Sigmoid colon (tissue), 4 donors: Measurements from ENCODE around the gene GRIN2D.
"Not testable (repeated sequence)": the region's sequence is repeated elsewhere in the genome, so short reads cannot be mapped to it uniquely, and the experiment has no call there.

Experiments used
- CTCF ChIP-seq, 4 experiments: fragments of 450-650 bp in 3 of 4; fragments of 200-600 bp in 1 of 4; IDR thresholded peaks; one replicate each; pipeline ENCODE4 v1.5.1; 2016 to 2019; ENCODE audit warnings: antibody characterized with exemption in 4 of 4, mild to moderate bottlenecking in 3 of 4, moderate library complexity in 2 of 4
- POLR2AphosphoS5 ChIP-seq, 4 donors: sonication (generic); formaldehyde crosslinking; IDR thresholded peaks; one replicate each; pipeline ENCODE4 v1.6.1; 2017; ENCODE audit warnings: antibody characterized with exemption in 4 of 4

GRCh38 chr19:48392006-48392344 is 1.5 kb upstream of the GRIN2D start:
- TF ChIP-seq CTCF, POLR2AphosphoS5 (IDR thresholded peaks at IDR 0.05): not testable (repeated sequence)
